Measurements from ENCODE around the gene USH2A. TPM values are rescaled to one million over a fixed set of nuclear protein-coding genes. Genes with fewer than 3 reads are reported as not detected.

USH2A gene
- total RNA-seq, 1 donor from 2014 or later = not detected

DNA sequence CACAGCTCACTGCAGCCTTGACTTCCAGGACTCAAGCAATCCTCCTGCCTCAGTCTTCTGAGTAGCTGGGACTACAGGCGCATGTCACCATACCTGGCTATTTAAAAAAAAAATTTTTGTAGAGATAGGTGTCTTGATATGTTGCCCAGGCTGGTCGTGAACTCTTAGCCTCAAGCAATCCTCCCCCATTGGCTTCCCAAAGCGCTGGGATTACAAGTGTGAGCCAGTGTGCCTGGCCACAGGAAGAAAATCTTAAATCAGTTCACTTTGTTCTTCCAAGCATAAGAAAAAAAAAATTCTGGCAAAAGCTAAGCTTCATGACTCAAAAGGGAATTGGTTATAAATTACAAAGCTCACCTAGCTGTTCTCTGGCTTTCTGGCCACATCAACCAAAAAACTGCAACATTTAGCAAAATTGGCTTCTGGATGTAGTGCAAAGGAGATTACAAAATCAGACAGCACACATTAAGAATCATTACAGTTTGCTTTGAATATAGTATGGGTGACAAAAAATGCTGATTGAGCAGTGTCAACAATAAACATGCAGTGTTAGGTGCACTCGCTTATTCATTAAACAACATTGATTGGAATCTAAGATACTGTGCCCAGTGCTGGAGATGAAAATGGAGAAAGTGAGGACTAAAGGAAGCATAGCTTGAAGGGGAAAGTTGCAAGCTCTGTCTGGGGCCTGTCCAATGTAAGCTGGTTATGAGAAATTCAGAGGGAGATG, 779.5 kb downstream of the USH2A start:
- H3K9me3 Mint-ChIP-seq = no peaks in the 10 kb centered on the region
- H3K4me1 Mint-ChIP-seq (ENCODE audit: low read depth) = no peaks in the 10 kb centered on the region
- no peak for DNase-seq (ENCODE audit: low spot score)
- H3K27me3 Mint-ChIP-seq (ENCODE audit: insufficient read depth) = peaks cover 2% of the 10 kb centered on the region
- intact Hi-C loops (cut with micrococcal nuclease) = no loop called here
- no peak overlapping the region for H3K4me3 Mint-ChIP-seq
- H3K27ac Mint-ChIP-seq = no peak overlapping the region
- H3K36me3 Mint-ChIP-seq (ENCODE audit: low read depth) = no peaks in the 10 kb centered on the region

DNA sequence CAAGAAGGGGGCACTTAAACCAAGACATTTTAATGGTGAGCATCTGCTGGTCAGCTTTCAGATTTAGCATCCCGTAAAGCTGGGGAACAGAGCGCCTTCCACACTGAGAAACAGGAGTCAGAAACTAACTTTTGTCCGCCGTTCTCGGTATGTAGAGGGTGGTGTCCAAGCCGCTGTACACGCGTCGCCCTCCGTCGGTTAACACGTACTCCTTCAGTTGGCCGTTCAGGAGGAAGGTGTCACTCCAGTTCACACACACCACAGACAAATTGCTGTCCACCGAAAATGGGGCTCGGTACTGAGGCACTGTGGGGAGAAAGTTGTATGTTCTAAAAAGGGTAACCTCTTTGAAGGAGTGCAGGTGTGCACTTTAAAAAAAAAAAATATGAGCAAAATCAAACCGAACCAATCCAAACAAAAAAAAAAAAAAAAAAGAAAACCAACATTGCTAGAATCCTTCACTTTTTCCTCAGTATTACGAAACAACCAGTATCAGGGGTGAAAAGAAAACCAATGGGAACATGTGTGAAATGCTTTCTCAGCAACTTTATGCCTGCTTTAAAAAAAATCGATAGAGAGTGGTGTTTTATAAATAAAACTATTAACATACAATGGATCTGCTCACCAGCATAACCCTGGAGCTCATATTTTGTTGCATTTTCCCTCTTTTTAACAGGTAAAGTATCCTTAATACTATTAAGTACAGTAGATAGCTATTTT, 782.7 kb downstream of the USH2A start:
- Mint-ChIP-seq H3K27ac (no peak overlapping the region), H3K36me3 (ENCODE audit: low read depth) (no peaks in the 10 kb centered on the region), H3K27me3 (ENCODE audit: insufficient read depth) (no peaks in the 10 kb centered on the region), H3K4me1 (ENCODE audit: low read depth) (no peaks in the 10 kb centered on the region), H3K4me3 (no peak overlapping the region), H3K9me3 (no peaks in the 10 kb centered on the region)
- DNase-seq (ENCODE audit: low spot score) = no peak
- intact Hi-C loops (cut with micrococcal nuclease) = no loop called here

DNA sequence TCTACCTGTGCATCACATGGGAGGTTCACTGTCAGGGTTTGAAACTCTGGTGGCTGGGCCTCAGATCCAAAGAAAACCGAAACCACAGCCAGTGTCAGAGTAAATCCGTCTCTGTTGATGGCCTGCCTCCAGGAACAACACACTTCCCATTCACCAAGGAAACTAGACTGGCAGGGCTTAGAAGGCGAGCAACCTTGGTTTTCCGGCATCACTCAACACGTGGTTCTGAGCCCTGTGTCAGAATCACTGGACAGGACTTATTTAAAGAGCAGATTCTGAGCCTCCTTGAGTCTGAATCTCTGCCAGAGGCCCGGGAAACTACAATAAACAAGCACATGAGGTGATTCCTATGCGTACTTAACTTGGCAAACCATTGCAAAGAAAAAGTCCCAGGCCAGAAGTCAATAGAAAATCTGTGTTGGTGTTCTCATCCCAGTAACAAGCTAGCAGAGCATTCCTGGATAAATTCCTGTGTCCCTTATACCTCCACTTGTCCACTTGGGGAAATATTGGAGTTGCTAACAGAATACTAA, 786.1 kb downstream of the USH2A start:
- intact Hi-C loops (cut with micrococcal nuclease) = no loop called here
- Mint-ChIP-seq H3K4me1 (ENCODE audit: low read depth) (no peaks in the 10 kb centered on the region), H3K27ac (no peak overlapping the region), H3K27me3 (ENCODE audit: insufficient read depth) (no peaks in the 10 kb centered on the region), H3K9me3 (no peaks in the 10 kb centered on the region), H3K4me3 (no peak overlapping the region), H3K36me3 (ENCODE audit: low read depth) (no peaks in the 10 kb centered on the region)
- no peak for DNase-seq (ENCODE audit: low spot score)

DNA sequence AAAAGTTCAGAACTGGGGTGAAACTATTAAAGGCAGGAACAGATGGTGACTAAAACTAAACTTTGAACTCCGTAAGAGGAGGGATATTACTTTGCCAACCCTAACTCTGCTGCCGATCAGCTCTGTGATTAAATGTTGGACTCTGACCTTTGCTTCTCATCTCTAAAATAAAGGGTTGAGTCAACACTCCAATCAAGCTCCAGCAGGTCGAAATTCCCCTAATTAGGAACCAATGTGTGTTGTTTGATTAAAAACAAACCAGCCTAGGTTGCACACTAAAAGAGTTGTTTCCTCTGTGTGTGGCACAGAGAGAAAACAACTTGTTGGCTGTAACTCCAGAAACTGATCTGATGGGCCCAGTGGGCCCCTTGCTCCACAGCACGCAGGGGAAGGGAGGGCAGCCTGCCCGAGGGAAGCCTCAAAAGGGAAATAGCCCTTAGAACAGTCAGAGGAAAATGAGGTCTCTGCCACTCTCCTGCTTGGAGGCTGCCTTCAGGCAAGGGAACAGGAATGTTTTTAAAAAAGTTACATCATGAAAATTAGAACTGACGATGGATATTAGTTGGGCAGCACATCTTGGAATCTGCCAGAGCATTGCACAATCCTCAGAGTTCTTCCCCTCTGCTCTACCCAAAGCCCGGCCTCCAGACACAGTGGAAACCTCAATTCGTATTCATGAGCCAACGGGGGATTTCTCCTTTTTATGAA, 786.8 kb downstream of the USH2A start:
- Mint-ChIP-seq H3K27ac (no peak overlapping the region), H3K9me3 (no peaks in the 10 kb centered on the region), H3K36me3 (ENCODE audit: low read depth) (no peaks in the 10 kb centered on the region), H3K4me3 (no peak overlapping the region), H3K27me3 (ENCODE audit: insufficient read depth) (no peaks in the 10 kb centered on the region), H3K4me1 (ENCODE audit: low read depth) (no peaks in the 10 kb centered on the region)
- DNase-seq (ENCODE audit: low spot score) = no peak
- intact Hi-C loops (cut with micrococcal nuclease) = no loop called here

DNA sequence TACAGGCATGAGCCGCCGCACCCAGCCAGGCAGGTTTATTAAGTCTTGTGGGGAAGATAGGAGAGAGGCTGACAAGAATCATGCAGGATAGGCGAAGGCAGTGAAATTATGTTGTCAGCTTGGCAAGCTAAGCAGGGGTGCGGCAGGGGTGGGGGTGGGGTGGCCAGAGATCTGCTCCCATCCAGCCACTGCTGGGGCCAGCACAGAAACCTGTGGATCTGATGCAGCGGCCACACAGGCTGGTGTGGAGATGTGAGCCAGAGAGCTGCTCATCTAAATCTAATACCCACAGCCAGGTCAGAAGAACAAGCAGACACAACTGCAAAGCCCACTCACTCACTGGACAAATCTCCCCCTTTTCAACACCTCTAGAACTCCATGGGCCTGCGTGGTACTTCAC, 787.4 kb downstream of the USH2A start:
- H3K4me3 Mint-ChIP-seq = no peak overlapping the region

DNA sequence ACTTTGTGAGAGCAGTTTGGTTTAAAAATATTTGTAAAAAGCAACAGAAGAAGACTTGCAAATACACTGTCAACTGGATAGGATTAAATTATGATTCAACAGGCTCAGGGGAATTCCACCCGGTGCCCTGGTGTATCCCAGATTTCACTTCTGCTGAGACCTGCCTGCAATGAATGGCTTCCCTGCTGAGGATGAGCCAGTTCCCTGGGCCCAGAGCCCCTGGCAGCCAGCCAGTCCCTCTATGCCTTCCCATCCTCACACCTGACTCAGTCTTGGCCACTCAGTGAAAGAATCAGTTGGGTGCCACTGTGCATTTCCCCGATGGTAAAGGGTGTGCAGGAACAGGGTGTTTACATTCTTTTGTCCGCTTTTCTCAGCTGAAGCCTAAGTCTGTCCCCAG, 791.8 kb downstream of the USH2A start:
- Mint-ChIP-seq H3K27ac (no peak overlapping the region), H3K9me3 (no peaks in the 10 kb centered on the region), H3K4me3 (no peak overlapping the region), H3K27me3 (ENCODE audit: insufficient read depth) (no peaks in the 10 kb centered on the region), H3K36me3 (ENCODE audit: low read depth) (no peaks in the 10 kb centered on the region), H3K4me1 (ENCODE audit: low read depth) (no peaks in the 10 kb centered on the region)
- no peak for DNase-seq (ENCODE audit: low spot score)
- intact Hi-C loops (cut with micrococcal nuclease) = no loop called here

More for the DNA sequence above, 787.4 kb downstream of the USH2A start:
- H3K27ac Mint-ChIP-seq = no peak overlapping the region
- no peaks in the 10 kb centered on the region for H3K9me3 Mint-ChIP-seq
- H3K4me1 Mint-ChIP-seq (ENCODE audit: low read depth) = no peaks in the 10 kb centered on the region
- H3K36me3 Mint-ChIP-seq (ENCODE audit: low read depth) = no peaks in the 10 kb centered on the region
- no peak for DNase-seq (ENCODE audit: low spot score)
- intact Hi-C loops (cut with micrococcal nuclease) = no loop called here
- no peaks in the 10 kb centered on the region for H3K27me3 Mint-ChIP-seq (ENCODE audit: insufficient read depth)

DNA sequence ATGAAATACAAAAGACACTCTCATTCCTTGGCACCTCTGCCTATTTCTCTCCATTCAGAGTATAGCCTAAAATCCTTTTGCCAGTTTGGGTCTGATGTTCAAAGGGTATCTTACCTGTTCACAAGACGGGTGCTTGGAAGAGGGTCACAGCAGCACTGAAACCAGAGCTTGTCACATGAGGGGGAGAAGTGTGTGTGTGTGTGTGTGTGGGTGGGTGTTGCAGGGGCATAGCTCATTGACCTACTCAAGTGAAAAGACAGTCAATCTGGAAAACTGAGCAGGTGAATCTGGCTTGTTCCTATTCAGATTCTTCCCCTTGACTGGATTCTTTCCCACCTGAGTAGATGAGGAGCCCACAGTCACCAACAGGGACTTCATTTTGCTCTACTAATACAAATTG, 792.2 kb downstream of the USH2A start:
- H3K4me3 Mint-ChIP-seq = no peak overlapping the region
- no peak for DNase-seq (ENCODE audit: low spot score)
- intact Hi-C loops (cut with micrococcal nuclease) = no loop called here

DNA sequence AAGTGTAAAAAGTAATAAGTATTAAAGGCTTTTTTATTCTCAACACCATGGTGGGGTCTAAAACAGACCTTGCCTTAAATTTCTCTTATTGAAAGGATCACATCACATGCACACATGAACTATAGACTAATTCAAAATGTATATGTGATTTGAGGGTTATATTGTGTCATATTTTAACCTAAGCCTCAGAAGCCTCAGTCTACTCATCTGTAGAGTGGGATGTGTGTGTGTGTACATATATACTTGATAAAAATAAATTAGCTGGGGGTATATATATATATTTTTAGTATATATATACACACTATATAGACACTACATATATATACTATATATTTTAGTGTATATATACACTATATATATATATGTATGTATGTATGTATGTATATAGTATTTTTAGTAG, 797.3 kb downstream of the USH2A start:
- no peaks in the 10 kb centered on the region for H3K9me3 Mint-ChIP-seq
- no peak overlapping the region for H3K27ac Mint-ChIP-seq
- DNase-seq (ENCODE audit: low spot score) = no peak
- no peaks in the 10 kb centered on the region for H3K4me1 Mint-ChIP-seq (ENCODE audit: low read depth)
- no peaks in the 10 kb centered on the region for H3K36me3 Mint-ChIP-seq (ENCODE audit: low read depth)
- no peaks in the 10 kb centered on the region for H3K27me3 Mint-ChIP-seq (ENCODE audit: insufficient read depth)
- intact Hi-C loops (cut with micrococcal nuclease) = no loop called here
- H3K4me3 Mint-ChIP-seq = no peak overlapping the region

More for the DNA sequence above, 792.2 kb downstream of the USH2A start:
- Mint-ChIP-seq H3K36me3 (ENCODE audit: low read depth) (no peaks in the 10 kb centered on the region), H3K27ac (no peak overlapping the region), H3K4me1 (ENCODE audit: low read depth) (no peaks in the 10 kb centered on the region), H3K27me3 (ENCODE audit: insufficient read depth) (no peaks in the 10 kb centered on the region), H3K9me3 (no peaks in the 10 kb centered on the region)

DNA sequence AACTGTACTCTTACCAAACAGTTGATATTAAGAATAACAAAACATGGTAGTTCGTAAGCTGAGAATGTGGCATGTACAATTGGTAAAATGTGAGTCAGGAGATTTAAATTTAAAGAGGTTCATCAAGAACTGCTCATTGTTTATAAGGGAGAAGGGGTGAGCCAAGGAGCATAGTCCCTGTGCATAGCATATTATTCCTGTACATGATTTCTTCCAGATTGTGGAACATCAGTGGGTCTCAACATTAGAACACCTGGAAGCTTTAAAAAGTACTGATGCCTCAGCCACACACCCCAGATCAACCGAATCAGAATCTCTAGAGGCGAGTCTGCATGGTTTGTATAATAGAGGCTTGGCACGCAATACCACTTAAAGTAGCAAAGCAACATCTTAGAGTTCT, 800.1 kb downstream of the USH2A start:
- DNase-seq (ENCODE audit: low spot score) = no peak
- Mint-ChIP-seq H3K27me3 (ENCODE audit: insufficient read depth) (no peaks in the 10 kb centered on the region), H3K36me3 (ENCODE audit: low read depth) (peaks cover 2% of the 10 kb centered on the region), H3K4me3 (no peak overlapping the region), H3K4me1 (ENCODE audit: low read depth) (peaks cover 1% of the 10 kb centered on the region), H3K27ac (no peak overlapping the region), H3K9me3 (no peaks in the 10 kb centered on the region)
- intact Hi-C loops (cut with micrococcal nuclease) = no loop called here

DNA sequence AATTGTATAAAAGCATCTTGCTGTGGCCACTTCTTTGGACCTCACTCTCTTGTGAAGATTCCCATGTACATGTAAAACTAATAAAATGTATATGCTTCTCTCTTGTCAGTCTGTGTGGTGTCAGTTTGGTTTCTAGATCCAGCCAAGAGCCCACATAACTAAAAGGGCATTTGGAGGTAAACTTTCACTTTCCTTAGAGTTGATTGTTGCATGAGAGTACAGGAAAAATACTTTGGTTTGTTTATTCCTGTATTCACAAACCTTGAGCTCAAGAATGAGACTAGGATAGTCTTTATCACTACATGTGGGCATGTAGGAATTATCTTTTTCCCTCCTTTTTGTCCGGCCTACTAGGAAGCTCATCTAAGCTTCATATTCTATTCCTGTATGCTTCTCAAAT, 805.3 kb downstream of the USH2A start:
- Mint-ChIP-seq H3K4me1 (ENCODE audit: low read depth) (peaks cover 5% of the 10 kb centered on the region), H3K4me3 (no peak overlapping the region), H3K36me3 (ENCODE audit: low read depth) (peaks cover 4% of the 10 kb centered on the region), H3K27me3 (ENCODE audit: insufficient read depth) (no peaks in the 10 kb centered on the region), H3K9me3 (no peaks in the 10 kb centered on the region), H3K27ac (no peak overlapping the region)
- no peak for DNase-seq (ENCODE audit: low spot score)
- intact Hi-C loops (cut with micrococcal nuclease) = no loop called here

DNA sequence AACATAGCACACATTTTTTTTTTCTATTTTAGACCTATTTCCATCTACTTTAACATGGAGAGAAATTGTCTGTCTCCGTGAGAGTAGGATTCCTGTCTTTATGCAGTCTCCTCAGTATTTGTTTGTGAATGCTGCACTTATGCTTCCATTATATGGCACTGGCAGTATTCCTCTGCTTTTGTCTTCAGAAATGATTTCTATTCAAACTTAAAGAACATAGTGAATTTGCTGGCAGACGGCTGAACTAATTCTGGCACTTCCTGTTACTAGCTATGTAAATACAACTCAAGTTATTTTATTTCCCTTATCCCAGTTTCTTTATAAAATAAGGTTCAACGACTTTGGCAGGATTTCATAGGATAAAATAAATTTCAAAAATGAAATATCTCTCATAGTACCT, 810.9 kb downstream of the USH2A start:
- H3K27me3 Mint-ChIP-seq (ENCODE audit: insufficient read depth) = no peaks in the 10 kb centered on the region
- no peak overlapping the region for H3K4me3 Mint-ChIP-seq
- intact Hi-C loops (cut with micrococcal nuclease) = no loop called here

DNA sequence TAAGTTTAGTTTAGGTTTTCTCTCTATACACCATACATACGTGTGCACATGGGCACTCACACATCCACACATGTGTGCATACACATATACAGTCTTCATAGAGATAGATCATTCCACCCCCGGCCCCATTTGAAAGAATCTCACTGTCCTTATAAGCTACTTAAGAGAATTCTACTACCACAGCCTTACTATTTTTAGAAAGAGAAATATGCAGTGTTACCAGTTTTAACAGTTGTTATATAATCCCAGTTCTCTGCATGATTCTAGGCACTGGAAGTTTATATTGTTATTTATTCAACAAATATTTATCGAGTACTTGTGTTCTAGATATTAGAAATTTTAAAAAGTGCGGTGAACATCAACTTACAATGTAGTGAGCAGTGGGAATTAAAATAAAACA, 814.6 kb downstream of the USH2A start:
- Mint-ChIP-seq H3K4me3 (no peak overlapping the region), H3K27ac (no peak overlapping the region), H3K4me1 (ENCODE audit: low read depth) (no peaks in the 10 kb centered on the region), H3K9me3 (no peaks in the 10 kb centered on the region), H3K36me3 (ENCODE audit: low read depth) (peaks cover 2% of the 10 kb centered on the region), H3K27me3 (ENCODE audit: insufficient read depth) (no peaks in the 10 kb centered on the region)
- intact Hi-C loops (cut with micrococcal nuclease) = loop anchor here (5.0 kb wide), 1 partner anchor 81 kb away; no protein-coding TSS in a partner anchor
- no peak for DNase-seq (ENCODE audit: low spot score)

More for the DNA sequence above, 810.9 kb downstream of the USH2A start:
- Mint-ChIP-seq H3K36me3 (ENCODE audit: low read depth) (peaks cover 2% of the 10 kb centered on the region), H3K27ac (no peak overlapping the region), H3K9me3 (no peaks in the 10 kb centered on the region), H3K4me1 (ENCODE audit: low read depth) (no peaks in the 10 kb centered on the region)
- no peak for DNase-seq (ENCODE audit: low spot score)

DNA sequence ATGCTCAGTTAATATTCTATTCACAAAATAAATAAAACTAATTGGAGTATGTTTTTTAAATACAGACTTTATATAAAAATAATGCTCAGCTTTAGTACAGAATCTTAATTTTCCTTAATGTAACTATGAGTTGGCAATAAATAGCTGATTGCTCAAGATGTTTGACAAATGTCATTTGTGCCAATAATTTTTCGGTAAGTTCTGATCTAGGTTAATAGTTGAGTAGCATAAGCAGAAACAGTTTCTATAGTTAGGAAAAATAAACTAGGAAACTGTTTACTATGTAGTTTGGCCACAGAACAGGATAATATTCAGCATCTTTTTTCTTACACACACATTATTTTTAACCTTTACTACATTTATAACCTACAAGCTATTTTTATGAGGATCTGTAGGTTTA, 815.8 kb downstream of the USH2A start:
- intact Hi-C loops (cut with micrococcal nuclease) = loop anchor here (2.0 to 5.0 kb wide), 2 partner anchors 80 to 979 kb away; no protein-coding TSS in a partner anchor
- DNase-seq (ENCODE audit: low spot score) = no peak

More for the DNA sequence above, 815.8 kb downstream of the USH2A start:
- no peaks in the 10 kb centered on the region for H3K9me3 Mint-ChIP-seq
- no peak overlapping the region for H3K4me3 Mint-ChIP-seq
- no peaks in the 10 kb centered on the region for H3K36me3 Mint-ChIP-seq (ENCODE audit: low read depth)
- H3K27me3 Mint-ChIP-seq (ENCODE audit: insufficient read depth) = no peaks in the 10 kb centered on the region
- no peaks in the 10 kb centered on the region for H3K4me1 Mint-ChIP-seq (ENCODE audit: low read depth)
- H3K27ac Mint-ChIP-seq = no peak overlapping the region

All from activated T-helper 1 cell treated with anti-CD3 and anti-CD28 coated beads, Interleukin-12 subunit alpha, Interleukin-12 subunit beta, Interleukin-2, Interleukin-4 antibody, amounts not matched to agents 30 ng/mL and 10 ng/mL and 1 ng/mL, durations not matched to agents 14 hours and 24 hours and 36 hours (primary cell).